RWPE2 (cell line): ENCODE data around the gene MEGF8.
"Not testable (repeated sequence)": the region's sequence is repeated elsewhere in the genome, so short reads cannot be mapped to it uniquely, and the experiment has no call there.

ENCODE experiments used
- ATAC-seq: fragments of 200-7000 bp; cut with Tn5 transposase; 3 replicates; pipeline ENCODE4 v1.9.1; 2021; ENCODE audit warnings: low read depth
- DNase-seq: peaks from one replicate; pipeline ENCODE4 v3.0.0-alpha.2; 2020; ENCODE audit warnings: low spot score
- H3K27ac ChIP-seq: fragments of 450-650 bp; 2 replicates; pipeline ENCODE4 v1.5.1; 2017; ENCODE audit warnings: mild to moderate bottlenecking; ENCODE audit not compliant: poor library complexity, severe bottlenecking
- H3K27me3 ChIP-seq: fragments of 250-450 bp; sonication (Bioruptor Pico); 2 replicates; pipeline ENCODE4 v1.5.1; 2021; ENCODE audit warnings: mild to moderate bottlenecking, moderate library complexity; ENCODE audit not compliant: insufficient read depth, poor library complexity, severe bottlenecking
- H3K36me3 ChIP-seq: fragments of 250-450 bp; sonication (Bioruptor Pico); 2 replicates; pipeline ENCODE4 v1.5.1; 2020; ENCODE audit warnings: low read depth, mild to moderate bottlenecking, moderate library complexity
- H3K4me1 ChIP-seq: fragments of 250-450 bp; sonication (Bioruptor Pico); 2 replicates; pipeline ENCODE4 v1.5.1; 2021; ENCODE audit warnings: mild to moderate bottlenecking, moderate library complexity; ENCODE audit not compliant: insufficient read depth, poor library complexity, severe bottlenecking
- H3K4me3 ChIP-seq: fragments of 250-450 bp; sonication (Bioruptor Pico); 2 replicates; pipeline ENCODE4 v1.5.1; 2021; ENCODE audit warnings: mild to moderate bottlenecking, moderate library complexity; ENCODE audit not compliant: severe bottlenecking
- H3K9me3 ChIP-seq: fragments of 250-450 bp; sonication (Bioruptor Pico); 2 replicates; pipeline ENCODE4 v1.5.1; 2021; ENCODE audit warnings: mild to moderate bottlenecking, moderate library complexity; ENCODE audit not compliant: severe bottlenecking
- TF ChIP-seq, protein P1 (sequence below): fragments of 450-650 bp; IDR thresholded peaks from one replicate; pipeline ENCODE4 v1.5.1; 2017; ENCODE audit warnings: mild to moderate bottlenecking, moderate library complexity; ENCODE audit not compliant: poor library complexity, severe bottlenecking

Gene MEGF8

GRCh38 chr19:42330241-42330711 is 4.8 kb downstream of the MEGF8 start:
- no peak overlapping the region for H3K27ac ChIP-seq
- no peak overlapping the region for H3K4me3 ChIP-seq
- H3K36me3 ChIP-seq, result no peaks in the 10 kb centered on the region
- TF ChIP-seq, protein P1, sequence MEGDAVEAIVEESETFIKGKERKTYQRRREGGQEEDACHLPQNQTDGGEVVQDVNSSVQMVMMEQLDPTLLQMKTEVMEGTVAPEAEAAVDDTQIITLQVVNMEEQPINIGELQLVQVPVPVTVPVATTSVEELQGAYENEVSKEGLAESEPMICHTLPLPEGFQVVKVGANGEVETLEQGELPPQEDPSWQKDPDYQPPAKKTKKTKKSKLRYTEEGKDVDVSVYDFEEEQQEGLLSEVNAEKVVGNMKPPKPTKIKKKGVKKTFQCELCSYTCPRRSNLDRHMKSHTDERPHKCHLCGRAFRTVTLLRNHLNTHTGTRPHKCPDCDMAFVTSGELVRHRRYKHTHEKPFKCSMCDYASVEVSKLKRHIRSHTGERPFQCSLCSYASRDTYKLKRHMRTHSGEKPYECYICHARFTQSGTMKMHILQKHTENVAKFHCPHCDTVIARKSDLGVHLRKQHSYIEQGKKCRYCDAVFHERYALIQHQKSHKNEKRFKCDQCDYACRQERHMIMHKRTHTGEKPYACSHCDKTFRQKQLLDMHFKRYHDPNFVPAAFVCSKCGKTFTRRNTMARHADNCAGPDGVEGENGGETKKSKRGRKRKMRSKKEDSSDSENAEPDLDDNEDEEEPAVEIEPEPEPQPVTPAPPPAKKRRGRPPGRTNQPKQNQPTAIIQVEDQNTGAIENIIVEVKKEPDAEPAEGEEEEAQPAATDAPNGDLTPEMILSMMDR, result no peak
- no peaks in the 10 kb centered on the region for H3K9me3 ChIP-seq
- ATAC-seq, result no peak
- no peaks in the 10 kb centered on the region for H3K27me3 ChIP-seq
- DNase-seq, result no peak
- peaks cover 3% of the 10 kb centered on the region for H3K4me1 ChIP-seq

GRCh38 chr19:42331333-42331732 is 5.9 kb downstream of the MEGF8 start:
- H3K9me3 ChIP-seq, H3K27ac ChIP-seq: not testable (repeated sequence)

DNA sequence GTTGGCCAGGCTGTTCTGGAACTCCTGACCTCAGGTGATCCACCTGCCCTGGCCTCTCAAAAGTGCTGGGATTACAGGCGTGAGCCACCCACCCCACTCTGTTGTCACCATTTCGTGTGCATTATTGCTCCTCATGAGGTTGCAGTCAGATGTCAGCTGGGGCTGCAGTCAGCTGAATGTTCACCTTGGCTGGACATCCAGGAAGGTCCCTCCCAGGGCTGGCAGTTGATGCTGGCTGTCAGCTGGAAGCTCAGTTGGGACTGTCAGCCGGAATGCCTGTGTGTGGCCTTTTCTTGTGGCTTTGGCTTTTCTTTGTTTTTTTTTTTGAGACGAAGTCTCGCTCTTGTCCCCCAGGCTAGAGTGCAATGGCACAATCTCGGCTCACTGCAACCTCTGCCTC is 6.6 kb downstream of the MEGF8 start:
- Histone ChIP-seq H3K4me1 (peaks cover under 1% of the 10 kb centered on the region), H3K4me3 (no peak overlapping the region), H3K9me3 (no peaks in the 10 kb centered on the region), H3K27ac (no peak overlapping the region), H3K27me3 (no peaks in the 10 kb centered on the region), H3K36me3 (no peaks in the 10 kb centered on the region)
- DNase-seq, result no peak
- no peak for ATAC-seq
- TF ChIP-seq, protein P1, result no peak

More at GRCh38 chr19:42331333-42331732, 5.9 kb downstream of the MEGF8 start:
- H3K4me3 ChIP-seq, H3K36me3 ChIP-seq, H3K27me3 ChIP-seq, DNase-seq, ATAC-seq, H3K4me1 ChIP-seq: not testable (repeated sequence)

DNA sequence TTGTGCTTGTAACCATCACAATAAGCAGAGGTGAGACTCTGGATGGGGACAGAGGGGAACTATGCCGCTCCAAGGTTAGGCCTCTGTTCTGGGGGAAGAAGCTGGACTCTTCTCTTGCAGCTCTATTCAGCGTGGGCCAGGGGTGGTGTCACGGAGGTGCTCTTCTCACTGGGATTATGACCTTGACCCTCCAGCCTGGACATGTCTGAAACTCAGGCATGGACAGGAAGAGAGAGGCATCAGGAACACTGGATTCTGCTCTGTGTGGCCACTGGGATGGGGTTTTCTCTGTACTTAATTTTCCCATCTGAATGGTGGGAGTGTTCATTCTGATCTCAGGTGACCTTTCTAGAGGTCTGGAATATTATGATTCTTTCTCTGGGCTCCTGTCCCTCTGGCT is 7.6 kb downstream of the MEGF8 start:
- H3K36me3 ChIP-seq, result no peaks in the 10 kb centered on the region
- no peaks in the 10 kb centered on the region for H3K4me1 ChIP-seq
- H3K9me3 ChIP-seq, result no peaks in the 10 kb centered on the region
- no peaks in the 10 kb centered on the region for H3K27me3 ChIP-seq
- no peak overlapping the region for H3K27ac ChIP-seq
- DNase-seq (no peak), ATAC-seq (no peak)
- no peak overlapping the region for H3K4me3 ChIP-seq
- TF ChIP-seq, protein P1, result no peak

GRCh38 chr19:42333975-42334696 is 8.7 kb downstream of the MEGF8 start:
- TF ChIP-seq, protein P1, result no peak
- ATAC-seq, result no peak

More at GRCh38 chr19:42333975-42334696, 8.7 kb downstream of the MEGF8 start:
- H3K27ac ChIP-seq, result no peak overlapping the region
- no peaks in the 10 kb centered on the region for H3K9me3 ChIP-seq
- no peaks in the 10 kb centered on the region for H3K36me3 ChIP-seq
- H3K4me1 ChIP-seq, result no peaks in the 10 kb centered on the region
- DNase-seq, result peak; percentile 54
- H3K4me3 ChIP-seq, result no peak overlapping the region
- H3K27me3 ChIP-seq, result no peaks in the 10 kb centered on the region
